Prostate gland (tissue), 2 donors: ENCODE results near the gene MEIOSIN. TPM values are rescaled to one million over a fixed set of nuclear protein-coding genes. Genes with fewer than 3 reads are reported as not detected.

Experiments used
- DNase-seq: peaks from one replicate; pipeline ENCODE4 v3.0.0-alpha.2; 2019; ENCODE audit warnings: low spot score
- H3K27ac ChIP-seq, 2 donors: fragments of 200-600 bp; sonication (generic); 2 replicates each; pipeline ENCODE4 v1.5.1; 2017 to 2019
- H3K27me3 ChIP-seq: fragments of 200-600 bp; sonication (generic); replicated peaks from 2 replicates; pipeline ENCODE4 v1.5.1; 2019; ENCODE audit not compliant: insufficient read depth
- H3K36me3 ChIP-seq, 2 donors: fragments of 200-600 bp; sonication (generic); 1 replicate in 1 of 2; 2 replicates in 1 of 2; pipeline versions ENCODE4 v1.5.1 to v1.8.1; 2017 to 2019
- H3K4me1 ChIP-seq: fragments of 200-600 bp; sonication (generic); replicated peaks from 2 replicates; pipeline ENCODE4 v1.5.1; 2019
- H3K4me3 ChIP-seq, 2 donors: fragments of 200-600 bp; sonication (generic); 2 replicates each; pipeline ENCODE4 v1.5.1; 2017 to 2019
- H3K9me3 ChIP-seq: fragments of 200-600 bp; sonication (generic); 2 replicates; pipeline ENCODE4 v1.5.1; 2017
- POLR2A ChIP-seq: fragments of 450-650 bp; IDR thresholded peaks from one replicate; pipeline ENCODE4 v1.6.1; 2016; ENCODE audit warnings: antibody characterized with exemption, mild to moderate bottlenecking
- POLR2AphosphoS5 ChIP-seq: sonication (generic); formaldehyde crosslinking; IDR thresholded peaks from one replicate; pipeline ENCODE4 v1.6.1; 2017; ENCODE audit warnings: antibody characterized with exemption
- WGBS: methylation state at CpG from one replicate; pipeline ENCODE4 v1.1.5; 2018; 5-methylcytosine and 5-hydroxymethylcytosine counted together
- intact Hi-C: fragments of 100-400 bp; cut with DNase I; formaldehyde crosslinking; loops from one replicate; pipeline ENCODE4 v1.14.2; 2022
- total RNA-seq, 2 donors: library from RNA; depleted of rRNA; stranded (reverse); fragments of >200 nt; gene quantifications; one replicate each; pipeline ENCODE4 v1.1.0, GENCODE V29; 2016
- TF ChIP-seq, protein P1 (sequence below), 4 experiments: fragments of 200-600 bp in 2 of 4; fragments of 450-650 bp in 2 of 4; sonication (generic) in 2 of 4; IDR thresholded peaks; 1 replicate in 3 of 4; 2 replicates in 1 of 4; pipeline ENCODE4 v1.5.1; 2016 to 2019; ENCODE audit warnings: antibody characterized with exemption in 4 of 4, mild to moderate bottlenecking in 2 of 4, moderate library complexity in 2 of 4

The MEIOSIN gene
- total RNA-seq, 2 donors from 2014 or later = 1.8 TPM; not detected in 1

DNA sequence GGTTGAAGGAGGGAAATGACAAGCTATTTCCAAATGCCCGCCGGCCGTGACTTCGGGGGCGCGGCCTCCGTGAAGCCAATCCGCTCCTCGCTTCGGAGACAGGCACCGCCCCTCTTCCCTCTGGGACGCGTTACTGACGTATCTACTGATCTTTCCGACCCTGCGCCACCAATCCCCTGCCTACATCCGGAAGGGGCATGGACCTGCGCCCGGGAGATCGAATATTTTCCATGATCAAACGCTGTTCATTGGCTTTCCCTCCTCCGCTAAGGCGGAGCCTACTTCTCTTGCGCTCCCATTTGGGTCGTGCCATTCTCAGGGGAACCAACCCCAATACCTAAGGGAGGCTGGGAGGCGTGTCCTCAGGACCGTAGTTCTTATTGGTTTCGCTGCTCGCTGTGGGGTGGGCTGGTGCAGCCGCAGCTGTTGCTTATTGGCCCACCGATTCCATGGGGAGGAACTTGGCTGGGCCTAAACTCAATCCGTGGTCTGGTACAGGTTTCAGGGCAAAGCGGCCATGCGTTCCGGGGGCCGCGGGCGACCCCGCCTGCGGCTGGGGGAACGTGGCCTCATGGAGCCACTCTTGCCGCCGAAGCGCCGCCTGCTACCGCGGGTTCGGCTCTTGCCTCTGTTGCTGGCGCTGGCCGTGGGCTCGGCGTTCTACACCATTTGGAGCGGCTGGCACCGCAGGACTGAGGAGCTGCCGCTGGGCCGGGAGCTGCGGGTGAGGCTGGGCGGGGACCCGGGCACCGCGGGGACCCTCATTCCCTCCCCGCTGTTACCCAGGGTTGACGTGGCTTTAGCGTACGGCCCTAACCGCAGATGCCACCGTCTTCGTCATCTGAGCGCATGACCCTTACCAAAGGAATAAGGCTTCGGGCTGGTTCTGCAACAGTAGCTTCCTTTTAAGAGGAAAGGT lies 40.8 kb upstream of the MEIOSIN start, which contains the start of gene QPCTL:
Gene QPCTL, plus strand, starts transcription at position 480 of the 919 bp plus-strand sequence. Its CDS starts 38 bp downstream, at position 518.
- peak; percentile 99 for DNase-seq
- Histone ChIP-seq H3K4me1 (peaks cover 3% of the 10 kb centered on the region), H3K9me3 (no peaks in the 10 kb centered on the region), H3K4me3 (peak within 1 kb of the TSS; percentile 71 to 75), H3K27me3 (no peaks in the 10 kb centered on the region), H3K36me3 (peaks cover 0 to 11% of the 10 kb centered on the region in 2 donors), H3K27ac (peak within 1 kb of the TSS; percentile 93 to 96)
- TF ChIP-seq POLR2AphosphoS5 (peak; percentile 98), POLR2A (peak; percentile 75)
- TF ChIP-seq, protein P1, sequence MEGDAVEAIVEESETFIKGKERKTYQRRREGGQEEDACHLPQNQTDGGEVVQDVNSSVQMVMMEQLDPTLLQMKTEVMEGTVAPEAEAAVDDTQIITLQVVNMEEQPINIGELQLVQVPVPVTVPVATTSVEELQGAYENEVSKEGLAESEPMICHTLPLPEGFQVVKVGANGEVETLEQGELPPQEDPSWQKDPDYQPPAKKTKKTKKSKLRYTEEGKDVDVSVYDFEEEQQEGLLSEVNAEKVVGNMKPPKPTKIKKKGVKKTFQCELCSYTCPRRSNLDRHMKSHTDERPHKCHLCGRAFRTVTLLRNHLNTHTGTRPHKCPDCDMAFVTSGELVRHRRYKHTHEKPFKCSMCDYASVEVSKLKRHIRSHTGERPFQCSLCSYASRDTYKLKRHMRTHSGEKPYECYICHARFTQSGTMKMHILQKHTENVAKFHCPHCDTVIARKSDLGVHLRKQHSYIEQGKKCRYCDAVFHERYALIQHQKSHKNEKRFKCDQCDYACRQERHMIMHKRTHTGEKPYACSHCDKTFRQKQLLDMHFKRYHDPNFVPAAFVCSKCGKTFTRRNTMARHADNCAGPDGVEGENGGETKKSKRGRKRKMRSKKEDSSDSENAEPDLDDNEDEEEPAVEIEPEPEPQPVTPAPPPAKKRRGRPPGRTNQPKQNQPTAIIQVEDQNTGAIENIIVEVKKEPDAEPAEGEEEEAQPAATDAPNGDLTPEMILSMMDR (IDR thresholded peaks at IDR 0.05) = peak in 1 of 4 experiments; percentile 15
- intact Hi-C loops = loop anchor here (2.0 to 5.0 kb wide), 2 partner anchors 24 to 75 kb away; partner anchors contain the start of gene SIX5
- whole genome bisulfite sequencing = 2% methylated on average over 67 of the region's 70 CpGs

DNA sequence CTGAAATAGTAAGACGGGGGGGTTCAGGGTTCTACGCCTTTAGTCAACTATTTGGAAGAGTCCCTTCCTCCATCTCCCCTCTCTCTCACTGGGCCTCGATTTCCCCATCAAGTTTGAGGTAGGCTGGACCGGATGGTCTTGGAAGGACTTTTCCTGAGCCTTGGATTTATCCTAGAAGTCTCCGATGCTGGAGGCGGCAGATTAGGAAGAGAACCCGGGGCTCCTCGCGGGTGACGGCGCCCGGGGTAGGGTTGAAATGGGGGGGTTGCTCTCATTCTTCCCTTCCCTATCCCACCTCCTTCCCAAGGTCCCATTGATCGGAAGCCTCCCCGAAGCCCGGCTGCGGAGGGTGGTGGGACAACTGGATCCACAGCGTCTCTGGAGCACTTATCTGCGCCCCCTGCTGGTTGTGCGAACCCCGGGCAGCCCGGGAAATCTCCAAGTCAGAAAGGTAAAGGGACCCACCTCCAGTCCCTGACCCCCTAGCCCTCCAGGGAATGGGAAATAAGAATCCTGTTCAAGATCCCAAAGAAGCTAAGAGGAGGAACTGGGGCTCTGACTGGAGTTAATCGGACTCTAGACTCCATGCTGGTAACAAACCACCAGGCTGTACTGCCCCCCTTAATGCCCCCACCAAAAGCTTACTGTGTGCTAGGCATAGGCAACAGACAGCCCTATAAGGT lies 40.0 kb upstream of the MEIOSIN start:
- no peaks in the 10 kb centered on the region for H3K27me3 ChIP-seq
- WGBS = under 1% methylated on average over 21 of the region's 22 CpGs
- DNase-seq = peak; percentile 81
- peak overlapping the region; percentile 93 to 96 for H3K27ac ChIP-seq
- peaks cover 0 to 3% of the 10 kb centered on the region in 2 donors for H3K36me3 ChIP-seq
- intact Hi-C loops = loop anchor here (2.0 to 5.0 kb wide), 2 partner anchors 24 to 74 kb away; partner anchors contain the start of gene SIX5
- peaks cover 3% of the 10 kb centered on the region for H3K4me1 ChIP-seq
- no peaks in the 10 kb centered on the region for H3K9me3 ChIP-seq
- H3K4me3 ChIP-seq = peak overlapping the region; percentile 71 to 75
- TF ChIP-seq POLR2A = no peak
- TF ChIP-seq, protein P1 (IDR thresholded peaks at IDR 0.05) = peak; percentile 82 to 90 (median 86)
- TF ChIP-seq POLR2AphosphoS5 = peak; percentile 49

DNA sequence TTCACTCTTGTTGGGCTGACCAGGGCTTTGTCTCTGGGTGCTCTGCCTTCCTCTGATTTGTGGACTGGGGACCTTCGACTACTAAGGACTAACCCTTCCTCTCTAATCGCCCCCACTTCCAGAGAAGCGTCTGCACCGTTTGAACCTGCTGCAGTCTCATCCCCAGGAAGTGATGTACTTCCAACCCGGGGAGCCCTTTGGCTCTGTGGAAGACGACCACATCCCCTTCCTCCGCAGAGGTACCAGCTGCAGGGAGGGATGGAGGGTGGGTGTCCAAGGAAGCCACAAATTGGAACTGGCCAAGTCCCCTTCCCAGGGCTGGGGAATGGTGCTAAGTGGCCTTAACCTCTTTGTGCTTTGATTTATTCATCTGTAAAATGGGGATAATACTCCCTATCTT lies 31.6 kb upstream of the MEIOSIN start:
- TF ChIP-seq, protein P1 (IDR thresholded peaks at IDR 0.05) = no peak
- TF ChIP-seq POLR2A (no peak), POLR2AphosphoS5 (no peak)
- no peak overlapping the region for H3K4me3 ChIP-seq
- no peak overlapping the region for H3K27ac ChIP-seq
- 86% methylated on average over 7 of the region's 7 CpGs for WGBS
- no peaks in the 10 kb centered on the region for H3K36me3 ChIP-seq
- intact Hi-C loops = no loop called here
- H3K9me3 ChIP-seq = no peaks in the 10 kb centered on the region
- DNase-seq = no peak
- H3K27me3 ChIP-seq = no peaks in the 10 kb centered on the region
- H3K4me1 ChIP-seq = no peaks in the 10 kb centered on the region

DNA sequence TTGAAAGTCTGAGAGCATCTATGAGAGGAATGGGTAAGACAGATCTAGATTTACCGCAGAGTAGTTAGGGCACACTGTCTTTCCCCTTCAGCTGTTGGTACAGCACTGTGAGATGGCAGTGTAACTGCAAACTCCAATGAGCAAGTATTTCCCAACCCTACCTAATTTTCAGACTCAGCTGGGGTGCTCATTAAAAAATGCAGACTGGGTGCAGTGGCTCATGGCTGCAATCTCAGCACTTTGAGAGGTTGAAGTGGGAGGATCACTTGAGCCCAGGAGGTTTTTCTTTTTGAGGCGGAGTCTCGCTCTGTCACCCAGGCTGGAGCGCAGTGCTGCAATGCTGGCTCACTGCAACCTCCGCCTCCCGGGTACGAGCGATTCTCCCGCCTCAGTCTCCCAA lies 28.1 kb upstream of the MEIOSIN start:
- Histone ChIP-seq H3K36me3 (no peaks in the 10 kb centered on the region), H3K27ac (no peak overlapping the region), H3K27me3 (no peaks in the 10 kb centered on the region), H3K9me3 (no peaks in the 10 kb centered on the region), H3K4me1 (no peaks in the 10 kb centered on the region), H3K4me3 (no peak overlapping the region)
- 86% methylated on average over 9 of the region's 9 CpGs for WGBS
- intact Hi-C loops = no loop called here
- TF ChIP-seq POLR2AphosphoS5 (no peak), POLR2A (no peak)
- TF ChIP-seq, protein P1 (IDR thresholded peaks at IDR 0.05) = no peak
- DNase-seq = no peak
